Omental fat pad (tissue), 4 donors: ENCODE results near the gene MEGF8. TPM values are rescaled to one million over a fixed set of nuclear protein-coding genes. Genes with fewer than 3 reads are reported as not detected.
A peak's percentile ranks its signal among the peaks of the same experiment; 100 is the strongest.

Source experiments
- ATAC-seq: fragments of 150-250 bp; one replicate; pipeline ENCODE4 v1.9.1; 2016; ENCODE audit warnings: mild to moderate bottlenecking, moderate library complexity; ENCODE audit not compliant: low FRiP score
- DNase-seq: peaks from one replicate; pipeline ENCODE4 v3.0.0-alpha.2; 2019; ENCODE audit warnings: low spot score
- total RNA-seq, 4 donors: library from RNA; depleted of rRNA; stranded (reverse); fragments of >200 nt; gene quantifications; one replicate each; pipeline ENCODE4 v1.1.0, GENCODE V29; 2016
- TF ChIP-seq, protein P1 (sequence below), 3 donors: fragments of 450-650 bp; IDR thresholded peaks; one replicate each; pipeline ENCODE4 v1.5.1; 2016 to 2017; ENCODE audit warnings: antibody characterized with exemption in 3 of 3, mild to moderate bottlenecking in 3 of 3, moderate library complexity in 2 of 3

MEGF8 gene
- total RNA-seq, 4 donors from 2014 or later: 15.3 to 20.5 (median 18.4) TPM

DNA sequence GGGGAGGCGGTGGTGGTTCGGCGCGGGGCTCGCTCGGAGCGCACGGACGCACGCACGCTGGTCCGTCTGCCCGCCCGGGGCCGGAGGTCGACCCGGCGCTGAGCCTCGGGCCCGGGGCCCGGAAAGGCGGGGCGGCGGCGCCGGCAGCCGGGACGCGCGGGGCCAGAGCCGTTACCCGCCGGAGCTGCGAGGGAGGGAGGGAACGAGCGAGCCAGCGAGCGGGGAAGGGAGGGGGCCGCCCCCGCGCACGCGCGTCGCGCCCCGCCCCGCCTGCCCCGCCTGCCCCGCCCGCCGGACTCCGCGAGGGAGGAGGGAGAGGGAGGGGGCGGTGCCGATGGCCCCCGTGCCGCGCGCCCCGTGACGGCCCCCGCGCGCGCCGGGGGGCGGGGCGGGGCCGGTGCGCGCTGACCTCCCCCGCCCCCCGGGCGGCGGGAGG lies 41.4 kb upstream of the MEGF8 start:
- peak; percentile 39 for ATAC-seq
- TF ChIP-seq, protein P1, sequence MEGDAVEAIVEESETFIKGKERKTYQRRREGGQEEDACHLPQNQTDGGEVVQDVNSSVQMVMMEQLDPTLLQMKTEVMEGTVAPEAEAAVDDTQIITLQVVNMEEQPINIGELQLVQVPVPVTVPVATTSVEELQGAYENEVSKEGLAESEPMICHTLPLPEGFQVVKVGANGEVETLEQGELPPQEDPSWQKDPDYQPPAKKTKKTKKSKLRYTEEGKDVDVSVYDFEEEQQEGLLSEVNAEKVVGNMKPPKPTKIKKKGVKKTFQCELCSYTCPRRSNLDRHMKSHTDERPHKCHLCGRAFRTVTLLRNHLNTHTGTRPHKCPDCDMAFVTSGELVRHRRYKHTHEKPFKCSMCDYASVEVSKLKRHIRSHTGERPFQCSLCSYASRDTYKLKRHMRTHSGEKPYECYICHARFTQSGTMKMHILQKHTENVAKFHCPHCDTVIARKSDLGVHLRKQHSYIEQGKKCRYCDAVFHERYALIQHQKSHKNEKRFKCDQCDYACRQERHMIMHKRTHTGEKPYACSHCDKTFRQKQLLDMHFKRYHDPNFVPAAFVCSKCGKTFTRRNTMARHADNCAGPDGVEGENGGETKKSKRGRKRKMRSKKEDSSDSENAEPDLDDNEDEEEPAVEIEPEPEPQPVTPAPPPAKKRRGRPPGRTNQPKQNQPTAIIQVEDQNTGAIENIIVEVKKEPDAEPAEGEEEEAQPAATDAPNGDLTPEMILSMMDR (IDR thresholded peaks at IDR 0.05): no peak
- DNase-seq: no peak

DNA sequence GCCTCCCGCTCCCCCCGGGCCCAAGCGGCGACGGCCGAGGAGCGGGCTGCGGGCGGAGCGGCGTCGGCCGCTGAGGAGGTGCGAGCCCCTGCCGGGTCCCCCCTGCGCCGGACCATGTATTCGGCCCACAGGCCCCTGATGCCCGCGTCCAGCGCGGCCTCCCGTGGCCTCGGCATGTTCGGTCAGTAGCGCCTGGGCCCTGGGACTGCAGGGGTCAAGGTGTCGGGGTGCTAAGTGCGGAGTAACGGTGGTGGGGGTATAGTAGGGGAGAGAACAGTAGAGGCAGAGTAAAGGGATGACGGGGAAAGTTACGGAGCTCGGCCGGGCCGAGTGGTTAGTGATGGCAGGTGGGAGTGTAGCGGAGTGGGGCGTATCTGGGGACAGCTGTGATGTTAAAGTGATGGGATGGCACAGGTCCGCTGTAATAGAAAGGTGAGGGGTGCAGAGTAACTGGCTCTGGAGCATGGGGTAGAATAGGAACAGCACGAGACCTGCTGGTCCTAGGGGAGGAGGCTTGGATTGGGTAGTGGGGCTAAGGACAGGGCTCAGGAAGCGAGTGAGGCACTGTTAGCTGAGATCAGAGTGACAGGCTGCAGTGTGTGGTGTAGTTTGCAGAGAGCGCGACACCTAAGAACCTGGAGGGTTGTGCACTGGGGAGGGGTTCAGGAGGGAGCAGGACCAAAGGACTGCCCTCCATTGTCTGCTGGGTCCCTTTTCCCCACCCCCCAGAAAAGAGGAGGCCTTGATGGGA lies 40.7 kb upstream of the MEGF8 start:
- TF ChIP-seq, protein P1 (IDR thresholded peaks at IDR 0.05): no peak
- no peak for ATAC-seq
- DNase-seq: no peak

GRCh38 chr19:42285541-42285941 lies 39.9 kb upstream of the MEGF8 start:
- TF ChIP-seq, protein P1 (IDR thresholded peaks at IDR 0.05): no peak
- DNase-seq: no peak
- ATAC-seq: no peak

GRCh38 chr19:42285988-42286348 lies 39.5 kb upstream of the MEGF8 start:
- ATAC-seq (no peak), DNase-seq (no peak)
- TF ChIP-seq, protein P1 (IDR thresholded peaks at IDR 0.05): no peak

- ATAC-seq: no peak
- TF ChIP-seq, protein P1 (IDR thresholded peaks at IDR 0.05): no peak
- no peak for DNase-seq
Measured at GRCh38 chr19:42286349-42287016, 39.0 kb upstream of the MEGF8 start.

DNA sequence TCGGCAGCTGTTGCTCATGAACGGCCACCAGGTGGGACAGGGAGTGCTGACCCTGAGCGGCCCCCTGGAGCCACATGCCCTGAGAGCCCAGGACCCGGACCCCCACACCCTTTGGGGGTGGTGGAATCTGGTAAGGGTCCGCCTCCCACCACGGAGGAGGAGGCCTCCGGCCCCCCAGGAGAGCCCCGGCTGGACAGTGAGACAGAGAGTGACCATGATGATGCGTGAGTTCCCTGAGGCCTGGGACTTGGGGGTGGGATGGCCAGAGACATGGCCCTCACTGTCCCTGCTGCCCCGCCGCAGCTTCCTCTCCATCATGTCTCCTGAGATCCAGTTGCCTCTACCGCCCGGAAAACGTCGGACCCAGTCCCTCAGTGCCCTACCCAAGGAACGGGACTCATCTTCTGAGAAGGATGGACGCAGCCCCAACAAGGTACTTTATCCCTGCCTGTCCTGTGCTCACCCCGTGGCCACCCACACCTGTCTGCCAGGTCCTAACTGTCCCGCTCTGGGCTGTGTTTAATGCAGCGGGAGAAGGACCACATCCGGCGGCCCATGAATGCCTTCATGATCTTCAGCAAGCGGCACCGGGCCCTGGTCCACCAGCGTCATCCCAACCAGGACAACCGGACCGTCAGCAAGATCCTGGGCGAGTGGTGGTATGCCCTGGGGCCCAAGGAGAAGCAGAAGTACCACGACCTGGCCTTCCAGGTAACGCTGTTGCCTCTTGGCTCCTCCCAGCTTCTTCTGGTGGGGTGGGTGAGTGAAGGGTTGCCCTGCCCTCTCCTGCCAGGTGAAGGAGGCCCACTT lies 38.2 kb upstream of the MEGF8 start:
- TF ChIP-seq, protein P1 (IDR thresholded peaks at IDR 0.05): no peak
- no peak for DNase-seq
- no peak for ATAC-seq
